Neural cell (in vitro differentiated cells): ENCODE measurements around the gene SMIM14. TPM values are rescaled to one million over a fixed set of nuclear protein-coding genes. Genes with fewer than 3 reads are reported as not detected.

Experiments used
- H2AFZ ChIP-seq: fragments of 200-600, 300-800 bp; sonication (generic), shearing (Covaris generic); 2 replicates; pipeline ENCODE4 v1.6.0; 2014; ENCODE audit warnings: low read depth, mild to moderate bottlenecking, antibody characterized with exemption, low read length, moderate library complexity
- H3F3A ChIP-seq: fragments of 200-600 bp; shearing (Covaris generic); 2 replicates; pipeline ENCODE4 v1.6.1; 2016; ENCODE audit warnings: mild to moderate bottlenecking, moderate library complexity, mixed read lengths, antibody characterized with exemption, low read length; ENCODE audit not compliant: insufficient read depth, poor library complexity, severe bottlenecking
- H3K27ac ChIP-seq: fragments of 200-600, 300-800 bp; sonication (generic), shearing (Covaris generic); 2 replicates; pipeline ENCODE4 v1.5.1; 2014; ENCODE audit warnings: mild to moderate bottlenecking, low read length, moderate library complexity
- H3K27me3 ChIP-seq: fragments of 300-800, 200-600 bp; sonication (generic), shearing (Covaris generic); 2 replicates; pipeline ENCODE4 v1.6.0; 2014; ENCODE audit warnings: mild to moderate bottlenecking, low read depth, low read length, moderate library complexity; ENCODE audit not compliant: insufficient read depth
- H3K36me3 ChIP-seq: fragments of 300-800, 200-600 bp; sonication (generic), shearing (Covaris generic); 2 replicates; pipeline ENCODE4 v1.5.1; 2014; ENCODE audit warnings: mild to moderate bottlenecking, antibody characterized with exemption, low read length, moderate library complexity; ENCODE audit not compliant: insufficient read depth
- H3K4me2 ChIP-seq: fragments of 300-800, 200-600 bp; sonication (generic), shearing (Covaris generic); 2 replicates; pipeline ENCODE4 v1.6.0; 2014; ENCODE audit warnings: mild to moderate bottlenecking, low read length
- H3K4me3 ChIP-seq: fragments of 300-800, 200-600 bp; sonication (generic), shearing (Covaris generic); 2 replicates; pipeline ENCODE4 v1.5.1; 2014; ENCODE audit warnings: mild to moderate bottlenecking, low read length, moderate library complexity
- H3K79me2 ChIP-seq: fragments of 200-600 bp; shearing (Covaris generic); replicated peaks from 2 replicates; pipeline ENCODE4 v1.6.0; 2014; ENCODE audit warnings: mild to moderate bottlenecking, low read length, moderate library complexity; ENCODE audit not compliant: insufficient read depth
- H3K9ac ChIP-seq: fragments of 300-800, 200-600 bp; sonication (generic), shearing (Covaris generic); 2 replicates; pipeline ENCODE4 v1.6.1; 2016; ENCODE audit warnings: mild to moderate bottlenecking, low read length, mixed read lengths
- H3K9me2 ChIP-seq: fragments of 200-600 bp; shearing (Covaris generic); 2 replicates; pipeline ENCODE4 v1.6.1; 2016; ENCODE audit warnings: mild to moderate bottlenecking, low read length, mixed read lengths; ENCODE audit not compliant: insufficient read depth
- H3K9me3 ChIP-seq: fragments of 200-600, 300-800 bp; sonication (generic), shearing (Covaris generic); 2 replicates; pipeline ENCODE4 v1.6.1; 2016; ENCODE audit warnings: mild to moderate bottlenecking, mixed run types, low read length, moderate library complexity, mixed read lengths
- H4K20me1 ChIP-seq: fragments of 200-600 bp; shearing (Covaris generic); 2 replicates; pipeline ENCODE4 v1.6.1; 2016; ENCODE audit warnings: mild to moderate bottlenecking, mixed run types; ENCODE audit not compliant: insufficient read depth
- CTCF ChIP-seq: fragments of 450-650 bp; IDR thresholded peaks from 2 replicates; pipeline ENCODE4 v1.5.1; 2014; ENCODE audit warnings: antibody characterized with exemption, mild to moderate bottlenecking, moderate library complexity; ENCODE audit not compliant: poor library complexity, severe bottlenecking
- EP300 ChIP-seq: fragments of 450-650 bp; conservative IDR thresholded peaks from 2 replicates; pipeline ENCODE4 v1.6.1; 2014; ENCODE audit warnings: antibody characterized with exemption, mild to moderate bottlenecking, moderate library complexity; ENCODE audit not compliant: poor library complexity, severe bottlenecking
- EZH2 ChIP-seq: fragments of 200-600, 300-800 bp; shearing (Covaris generic), sonication (generic); IDR thresholded peaks from 2 replicates; pipeline ENCODE4 v1.6.1; 2014; ENCODE audit warnings: antibody characterized with exemption, low read length, borderline replicate concordance, mild to moderate bottlenecking; ENCODE audit not compliant: insufficient read depth, poor library complexity, severe bottlenecking
- MXI1 ChIP-seq: fragments of 450-650 bp; conservative IDR thresholded peaks from 2 replicates; pipeline ENCODE4 v1.6.1; 2014; ENCODE audit warnings: antibody characterized with exemption, mild to moderate bottlenecking; ENCODE audit not compliant: poor library complexity, severe bottlenecking
- POLR2AphosphoS5 ChIP-seq: IDR thresholded peaks from 2 replicates; pipeline ENCODE4 v1.6.1; 2012
- RAD21 ChIP-seq: fragments of 450-650 bp; conservative IDR thresholded peaks from 2 replicates; pipeline ENCODE4 v1.6.1; 2014; ENCODE audit warnings: antibody characterized with exemption, mild to moderate bottlenecking, moderate library complexity
- REST ChIP-seq: IDR thresholded peaks from 2 replicates; pipeline ENCODE4 v1.6.1; 2012; ENCODE audit warnings: borderline replicate concordance
- SMC3 ChIP-seq: fragments of 450-650 bp; conservative IDR thresholded peaks from 2 replicates; pipeline ENCODE4 v1.6.1; 2014; ENCODE audit warnings: antibody characterized with exemption, mild to moderate bottlenecking, moderate library complexity; ENCODE audit not compliant: poor library complexity
- TAF1 ChIP-seq: IDR thresholded peaks from 2 replicates; pipeline ENCODE4 v1.6.1; 2012; ENCODE audit warnings: low read depth
- polyA plus RNA-seq: library from polyadenylated mRNA; depleted of rRNA; stranded (reverse); fragments of >200 nt; gene quantifications from 2 replicates; pipeline ENCODE4 v1.2.3, GENCODE V29; 2014

SMIM14 gene
- polyA plus RNA-seq, 1 donor from 2014 or later, result 55.6 TPM

- Histone ChIP-seq H3K9me3 (no peaks in the 10 kb centered on the region), H4K20me1 (no peaks in the 10 kb centered on the region), H3K9ac (no peak overlapping the region), H3K27ac (no peak overlapping the region), H3K9me2 (no peaks in the 10 kb centered on the region), H3K27me3 (no peaks in the 10 kb centered on the region), H3K4me3 (no peak overlapping the region), H3K4me2 (no peak overlapping the region), H2AFZ (no peak overlapping the region), H3F3A (no peaks in the 10 kb centered on the region), H3K36me3 (no peaks in the 10 kb centered on the region), H3K79me2 (no peaks in the 10 kb centered on the region)
- TF ChIP-seq EP300 (no peak), POLR2AphosphoS5 (no peak), REST (no peak), TAF1 (no peak), RAD21 (no peak), EZH2 (no peak), SMC3 (no peak), CTCF (no peak)
Observed at GRCh38 chr4:39597695-39598381, 40.8 kb downstream of the SMIM14 start.

- Histone ChIP-seq H3K4me2 (no peak overlapping the region), H3K9me2 (no peaks in the 10 kb centered on the region), H3K27me3 (no peaks in the 10 kb centered on the region), H3K9ac (no peak overlapping the region), H3K79me2 (no peaks in the 10 kb centered on the region), H2AFZ (no peak overlapping the region), H4K20me1 (no peaks in the 10 kb centered on the region), H3K36me3 (no peaks in the 10 kb centered on the region), H3K27ac (no peak overlapping the region), H3K4me3 (no peak overlapping the region), H3K9me3 (no peaks in the 10 kb centered on the region), H3F3A (no peaks in the 10 kb centered on the region)
- TF ChIP-seq CTCF (no peak), EZH2 (no peak), MXI1 (no peak), POLR2AphosphoS5 (no peak), SMC3 (no peak), TAF1 (no peak), RAD21 (no peak)
Observed at GRCh38 chr4:39596971-39597370, 41.7 kb downstream of the SMIM14 start.
